Measurements from ENCODE around the gene PLSCR4. TPM values are rescaled to one million over a fixed set of nuclear protein-coding genes. Genes with fewer than 3 reads are reported as not detected.
"Not testable (repeated sequence)": the region's sequence is repeated elsewhere in the genome, so short reads cannot be mapped to it uniquely, and the experiment has no call there.

PLSCR4 gene
- total and polyA plus RNA-seq, 2 experiments from 2014 or later, result 40.3 to 63.4 TPM

GRCh38 chr3:146256851-146257486 is 6.1 kb upstream of the PLSCR4 start:
- no peaks in the 10 kb centered on the region for H3K27me3 ChIP-seq (replicated peaks; ENCODE audit: insufficient read depth)
- H3K36me3 ChIP-seq (ENCODE audit: low read depth), result no peaks in the 10 kb centered on the region
- H3K79me2 ChIP-seq (ENCODE audit: insufficient read depth), result no peaks in the 10 kb centered on the region
- peak; percentile 4 for DNase-seq
- H3K27ac ChIP-seq, result no peak overlapping the region
- 64 to 75% methylated on average over 3 of the region's 3 CpGs for WGBS, 2 experiments (ENCODE audit: low coverage in 1 of 2, low lambda C conversion rate in 2 of 2, missing lambda C conversion rate in 2 of 2)
- TF ChIP-seq EZH2phosphoT487 (IDR thresholded peaks at IDR 0.05; ENCODE audit: insufficient read depth, low read depth) (no peak), EZH2 (IDR thresholded peaks at IDR 0.05; ENCODE audit: insufficient read depth, poor library complexity, severe bottlenecking) (no peak)
- no peaks in the 10 kb centered on the region for H3F3A ChIP-seq (ENCODE audit: insufficient read depth)
- H3K9ac ChIP-seq, result no peak overlapping the region
- H3K4me3 ChIP-seq, result no peak overlapping the region
- peaks cover 2% of the 10 kb centered on the region; the same call in 1 of the 2 replicates for H3K4me1 ChIP-seq (ENCODE audit: insufficient read depth)
- no peak overlapping the region for H3K4me2 ChIP-seq (ENCODE audit: unreplicated experiment)
- in situ Hi-C loops (cut with MboI), result no loop called here
- H2AFZ ChIP-seq, result no peak overlapping the region
- H3K9me3 ChIP-seq (ENCODE audit: low read depth), result no peaks in the 10 kb centered on the region
- H4K20me1 ChIP-seq (ENCODE audit: insufficient read depth), result no peaks in the 10 kb centered on the region
- H3K9me2 ChIP-seq (ENCODE audit: insufficient read depth), result no peaks in the 10 kb centered on the region

DNA sequence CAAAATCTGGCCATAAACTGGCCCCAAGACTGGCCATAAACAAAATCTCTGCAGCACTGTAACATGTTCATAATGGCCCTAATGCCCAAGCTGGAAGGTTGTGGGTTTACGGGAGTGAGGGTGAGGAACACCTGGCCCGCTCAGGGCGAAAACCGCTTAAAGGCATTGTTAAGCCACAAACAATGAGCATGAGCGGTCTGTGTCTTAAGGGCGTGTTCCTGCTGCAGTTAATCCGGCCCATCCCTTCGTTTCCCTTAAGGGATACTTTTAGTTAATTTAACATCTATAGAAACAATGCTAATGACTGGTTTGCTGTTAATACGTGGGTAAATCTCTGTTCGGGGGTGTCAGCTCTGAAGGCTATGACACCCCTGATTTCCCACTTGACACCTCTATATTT is 1.5 kb upstream of the PLSCR4 start:
- H3K9me3 ChIP-seq (ENCODE audit: low read depth); H3K9me2 ChIP-seq (ENCODE audit: insufficient read depth); H2AFZ ChIP-seq; H3F3A ChIP-seq (ENCODE audit: insufficient read depth); H4K20me1 ChIP-seq (ENCODE audit: insufficient read depth); H3K4me3 ChIP-seq; H3K4me2 ChIP-seq (ENCODE audit: unreplicated experiment); H3K36me3 ChIP-seq (ENCODE audit: low read depth); in situ Hi-C loops (cut with MboI); H3K9ac ChIP-seq; H3K27ac ChIP-seq; DNase-seq; H3K27me3 ChIP-seq (replicated peaks; ENCODE audit: insufficient read depth): not testable (repeated sequence)
- 88 to 89% methylated on average over 10 of the region's 10 CpGs for WGBS, 2 experiments (ENCODE audit: low coverage in 1 of 2, low lambda C conversion rate in 2 of 2, missing lambda C conversion rate in 2 of 2)
- Histone ChIP-seq H3K79me2 (ENCODE audit: insufficient read depth) (peaks cover 28% of the 10 kb centered on the region), H3K4me1 (ENCODE audit: insufficient read depth) (peaks cover 29% of the 10 kb centered on the region)

DNA sequence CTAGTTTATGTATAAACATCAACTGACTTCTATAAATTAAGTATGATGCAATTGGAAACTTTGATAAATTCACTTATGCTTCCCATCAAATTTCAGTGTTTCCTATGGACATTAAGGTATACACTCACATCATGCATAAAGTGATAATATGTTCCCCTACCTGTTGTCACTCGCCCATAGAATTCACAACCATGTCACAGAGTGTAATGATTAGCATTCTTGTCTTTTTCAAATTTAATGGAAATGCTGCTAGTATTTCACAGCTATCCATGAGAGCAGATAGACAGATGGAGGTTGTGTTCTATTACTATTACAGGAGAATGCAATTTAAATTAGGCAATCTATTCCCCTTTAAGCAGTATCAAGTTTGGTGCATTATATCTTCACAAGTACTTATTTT is 984 bp downstream of the PLSCR4 start:
- Histone ChIP-seq H3K4me3 (peak overlapping the region; percentile 94), H2AFZ (peak overlapping the region; percentile 96), H3K9me3 (ENCODE audit: low read depth) (no peaks in the 10 kb centered on the region), H3K4me1 (ENCODE audit: insufficient read depth) (peaks cover 29% of the 10 kb centered on the region), H3K9me2 (ENCODE audit: insufficient read depth) (no peaks in the 10 kb centered on the region), H3K79me2 (ENCODE audit: insufficient read depth) (peaks cover 34% of the 10 kb centered on the region), H3K27me3 (replicated peaks; ENCODE audit: insufficient read depth) (no peaks in the 10 kb centered on the region), H3K4me2 (ENCODE audit: unreplicated experiment) (peak overlapping the region; percentile 87), H3K27ac (peak overlapping the region; percentile 70), H3K9ac (peak overlapping the region; percentile 88), H4K20me1 (ENCODE audit: insufficient read depth) (no peaks in the 10 kb centered on the region), H3K36me3 (ENCODE audit: low read depth) (no peaks in the 10 kb centered on the region), H3F3A (ENCODE audit: insufficient read depth) (no peaks in the 10 kb centered on the region)
- 17 to 19% methylated on average over 1 of the region's 1 CpG for WGBS, 2 experiments (ENCODE audit: low coverage in 1 of 2, low lambda C conversion rate in 2 of 2, missing lambda C conversion rate in 2 of 2)
- no peak for TF ChIP-seq EZH2phosphoT487 (IDR thresholded peaks at IDR 0.05; ENCODE audit: insufficient read depth, low read depth)
- TF ChIP-seq EZH2 (IDR thresholded peaks at IDR 0.05; ENCODE audit: insufficient read depth, poor library complexity, severe bottlenecking), result no peak
- in situ Hi-C loops (cut with MboI), result no loop called here
- peak; percentile 18 for DNase-seq

GRCh38 chr3:146247911-146248310 is 3.0 kb downstream of the PLSCR4 start:
- Histone ChIP-seq H3K4me2 (ENCODE audit: unreplicated experiment) (peak overlapping the region; percentile 87), H2AFZ (no peak overlapping the region), H3K27ac (no peak overlapping the region), H3K4me3 (peak overlapping the region; percentile 94; the same call in 1 of the 2 replicates), H3K79me2 (ENCODE audit: insufficient read depth) (peaks cover 34% of the 10 kb centered on the region), H4K20me1 (ENCODE audit: insufficient read depth) (no peaks in the 10 kb centered on the region), H3K9me2 (ENCODE audit: insufficient read depth) (no peaks in the 10 kb centered on the region), H3K36me3 (ENCODE audit: low read depth) (no peaks in the 10 kb centered on the region), H3K9ac (no peak overlapping the region), H3K4me1 (ENCODE audit: insufficient read depth) (peaks cover 29% of the 10 kb centered on the region), H3K27me3 (replicated peaks; ENCODE audit: insufficient read depth) (no peaks in the 10 kb centered on the region), H3F3A (ENCODE audit: insufficient read depth) (no peaks in the 10 kb centered on the region), H3K9me3 (ENCODE audit: low read depth) (no peaks in the 10 kb centered on the region)
- 100% methylated on average over 1 of the region's 1 CpG for WGBS, 2 experiments (ENCODE audit: low coverage in 1 of 2, low lambda C conversion rate in 2 of 2, missing lambda C conversion rate in 2 of 2)
- TF ChIP-seq EZH2phosphoT487 (IDR thresholded peaks at IDR 0.05; ENCODE audit: insufficient read depth, low read depth) (no peak), EZH2 (IDR thresholded peaks at IDR 0.05; ENCODE audit: insufficient read depth, poor library complexity, severe bottlenecking) (no peak)
- DNase-seq, result no peak
- in situ Hi-C loops (cut with MboI), result no loop called here

DNA sequence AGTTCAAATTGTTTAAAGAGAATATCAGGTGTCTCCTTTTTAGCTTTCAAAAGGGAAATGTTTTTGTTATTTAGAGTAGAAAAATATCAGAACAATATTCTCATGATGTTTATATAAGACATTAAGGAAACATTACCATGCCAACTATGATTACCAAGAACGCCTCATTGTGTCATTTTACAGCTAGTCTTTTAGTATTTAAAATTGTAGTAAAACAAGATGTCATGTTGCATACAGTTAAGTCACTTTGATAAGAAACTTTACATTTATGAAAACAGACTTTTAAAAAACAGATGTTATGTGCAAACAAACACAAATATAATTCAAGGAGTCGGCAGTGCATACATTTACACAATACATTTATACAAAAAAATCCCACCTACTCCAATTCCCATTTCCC is 4.4 kb downstream of the PLSCR4 start:
- Histone ChIP-seq H3K79me2 (ENCODE audit: insufficient read depth) (peaks cover 34% of the 10 kb centered on the region), H3K27ac (no peak overlapping the region), H2AFZ (no peak overlapping the region), H3K36me3 (ENCODE audit: low read depth) (no peaks in the 10 kb centered on the region), H3K27me3 (replicated peaks; ENCODE audit: insufficient read depth) (no peaks in the 10 kb centered on the region), H3K4me2 (ENCODE audit: unreplicated experiment) (no peak overlapping the region), H3K9me3 (ENCODE audit: low read depth) (no peaks in the 10 kb centered on the region), H4K20me1 (ENCODE audit: insufficient read depth) (no peaks in the 10 kb centered on the region), H3F3A (ENCODE audit: insufficient read depth) (no peaks in the 10 kb centered on the region), H3K9me2 (ENCODE audit: insufficient read depth) (no peaks in the 10 kb centered on the region), H3K4me1 (ENCODE audit: insufficient read depth) (peaks cover 23% of the 10 kb centered on the region), H3K9ac (no peak overlapping the region), H3K4me3 (no peak overlapping the region)
- in situ Hi-C loops (cut with MboI), result no loop called here
- TF ChIP-seq EZH2 (IDR thresholded peaks at IDR 0.05; ENCODE audit: insufficient read depth, poor library complexity, severe bottlenecking), result no peak
- TF ChIP-seq EZH2phosphoT487 (IDR thresholded peaks at IDR 0.05; ENCODE audit: insufficient read depth, low read depth), result no peak
- WGBS, 2 experiments (ENCODE audit: low coverage in 1 of 2, low lambda C conversion rate in 2 of 2, missing lambda C conversion rate in 2 of 2), result 56% methylated on average over 2 of the region's 2 CpGs
- no peak for DNase-seq
